DOHH2 (cell line): ENCODE measurements around the gene LDLRAD4.

ENCODE experiments used
- H3F3A ChIP-seq: fragments of 200-600 bp; sonication (generic), shearing (Covaris generic); 2 replicates; pipeline ENCODE4 v1.6.0; 2016; ENCODE audit warnings: antibody characterized with exemption, mild to moderate bottlenecking; ENCODE audit not compliant: control insufficient read depth, insufficient read depth
- H3K27ac ChIP-seq: fragments of 200-600 bp; sonication (generic); 2 replicates; pipeline ENCODE4 v1.5.1; 2014; ENCODE audit warnings: low read depth, mild to moderate bottlenecking, low read length, moderate library complexity
- H3K27me3 ChIP-seq: fragments of 200-600 bp; sonication (generic); 2 replicates; pipeline ENCODE4 v1.6.1; 2014; ENCODE audit warnings: mild to moderate bottlenecking, low read length, mixed read lengths; ENCODE audit not compliant: control insufficient read depth
- H3K36me3 ChIP-seq: fragments of 200-600 bp; sonication (generic); 2 replicates; pipeline ENCODE4 v1.6.1; 2014; ENCODE audit warnings: mild to moderate bottlenecking, low read length, moderate library complexity, mixed read lengths; ENCODE audit not compliant: control insufficient read depth
- H3K4me1 ChIP-seq: fragments of 200-600 bp; sonication (generic); 2 replicates; pipeline ENCODE4 v1.6.1; 2014; ENCODE audit warnings: mild to moderate bottlenecking, low read length, mixed read lengths; ENCODE audit not compliant: control insufficient read depth
- H3K4me2 ChIP-seq: fragments of 200-600 bp; sonication (generic); 2 replicates; pipeline ENCODE4 v1.6.0; 2014; ENCODE audit warnings: mild to moderate bottlenecking, low read length, moderate library complexity
- H3K4me3 ChIP-seq: fragments of 200-600 bp; sonication (generic); 2 replicates; pipeline ENCODE4 v1.5.1; 2014; ENCODE audit warnings: mild to moderate bottlenecking, low read length, mixed read lengths
- H3K79me2 ChIP-seq: fragments of 200-600 bp; sonication (generic); 2 replicates; pipeline ENCODE4 v1.6.1; 2014; ENCODE audit warnings: mild to moderate bottlenecking, low read length, mixed read lengths; ENCODE audit not compliant: control insufficient read depth
- H3K9me2 ChIP-seq: fragments of 200-600 bp; sonication (generic); replicated peaks from 2 replicates; pipeline ENCODE4 v1.6.1; 2014; ENCODE audit warnings: mild to moderate bottlenecking, low read length, mixed read lengths; ENCODE audit not compliant: control insufficient read depth
- H3K9me3 ChIP-seq: fragments of 200-600 bp; sonication (generic); 2 replicates; pipeline ENCODE4 v1.6.1; 2014; ENCODE audit warnings: antibody characterized with exemption, low read length, mixed read lengths; ENCODE audit not compliant: control insufficient read depth, insufficient read depth
- H4K20me1 ChIP-seq: fragments of 200-600 bp; sonication (generic); 2 replicates; pipeline ENCODE4 v1.6.0; 2014; ENCODE audit warnings: low read depth, mild to moderate bottlenecking, antibody characterized with exemption, low read length, moderate library complexity; ENCODE audit not compliant: control insufficient read depth, insufficient read depth
- CTCF ChIP-seq: fragments of 200-600 bp; sonication (generic); IDR thresholded peaks from one replicate; pipeline ENCODE4 v1.5.1; 2014; ENCODE audit warnings: antibody characterized with exemption, mild to moderate bottlenecking, low read depth, low read length; ENCODE audit not compliant: poor library complexity, severe bottlenecking
- EZH2phosphoT487 ChIP-seq: fragments of 200-600 bp; sonication (generic); IDR thresholded peaks from 2 replicates; pipeline ENCODE4 v1.6.1; 2017; ENCODE audit warnings: borderline replicate concordance, mild to moderate bottlenecking, antibody characterized with exemption, low read length, moderate library complexity, mixed read lengths

LDLRAD4 gene

GRCh38 chr18:13608791-13609532 lies 390.4 kb downstream of the LDLRAD4 start:
- TF ChIP-seq EZH2phosphoT487 (no peak), CTCF (no peak)
- peak overlapping the region; percentile 80 for H3K27ac ChIP-seq
- H3F3A ChIP-seq = peaks cover 46% of the 10 kb centered on the region
- peaks cover 9% of the 10 kb centered on the region for H3K36me3 ChIP-seq
- H3K9me2 ChIP-seq = no peaks in the 10 kb centered on the region
- H4K20me1 ChIP-seq = no peaks in the 10 kb centered on the region
- H3K4me1 ChIP-seq = peaks cover 91% of the 10 kb centered on the region
- H3K79me2 ChIP-seq = peaks cover 10% of the 10 kb centered on the region
- no peaks in the 10 kb centered on the region for H3K27me3 ChIP-seq
- peak overlapping the region; percentile 74 for H3K4me2 ChIP-seq
- H3K4me3 ChIP-seq = peak overlapping the region; percentile 67
- no peaks in the 10 kb centered on the region for H3K9me3 ChIP-seq

GRCh38 chr18:13610555-13611141 lies 392.1 kb downstream of the LDLRAD4 start:
- Histone ChIP-seq H3K79me2 (peaks cover 27% of the 10 kb centered on the region), H4K20me1 (no peaks in the 10 kb centered on the region), H3K9me2 (no peaks in the 10 kb centered on the region), H3K27me3 (no peaks in the 10 kb centered on the region), H3K9me3 (no peaks in the 10 kb centered on the region), H3K36me3 (peaks cover 25% of the 10 kb centered on the region), H3K4me3 (peak overlapping the region; percentile 84), H3K4me1 (peaks cover 93% of the 10 kb centered on the region), H3K4me2 (peak overlapping the region; percentile 95), H3K27ac (peak overlapping the region; percentile 98), H3F3A (peaks cover 53% of the 10 kb centered on the region)
- TF ChIP-seq EZH2phosphoT487 (no peak), CTCF (no peak)

- TF ChIP-seq EZH2phosphoT487 = no peak
- peak; percentile 27 for TF ChIP-seq CTCF
- H3K4me3 ChIP-seq = peak overlapping the region; percentile 84
- H3K36me3 ChIP-seq = peaks cover 30% of the 10 kb centered on the region
- peak overlapping the region; percentile 98 for H3K27ac ChIP-seq
- H3K4me1 ChIP-seq = peaks cover 93% of the 10 kb centered on the region
- H3K79me2 ChIP-seq = peaks cover 32% of the 10 kb centered on the region
- no peaks in the 10 kb centered on the region for H3K9me2 ChIP-seq
- no peaks in the 10 kb centered on the region for H3K27me3 ChIP-seq
- peaks cover 53% of the 10 kb centered on the region for H3F3A ChIP-seq
- H4K20me1 ChIP-seq = no peaks in the 10 kb centered on the region
- peak overlapping the region; percentile 95 for H3K4me2 ChIP-seq
- H3K9me3 ChIP-seq = no peaks in the 10 kb centered on the region
These were observed 392.6 kb downstream of the LDLRAD4 start for GRCh38 chr18:13611142-13611600.
